ENCODE data around the gene BTBD9.

GRCh38 chr6:38452816-38453660, 186.7 kb downstream of the BTBD9 start:
- no peak for TF ChIP-seq CTCF (IDR thresholded peaks at IDR 0.05)
- no peak for TF ChIP-seq POLR2A (IDR thresholded peaks at IDR 0.05)
